ENCODE data around the gene ZNF579. TPM values are rescaled to one million over a fixed set of nuclear protein-coding genes. Genes with fewer than 3 reads are reported as not detected.

Gene ZNF579
- total RNA-seq, 1 experiment from 2014 or later, result 19.9 TPM

- Histone ChIP-seq H3K79me1 (ENCODE audit: insufficient read depth, low read depth, low read length, poor library complexity, severe bottlenecking) (no peaks in the 10 kb centered on the region), H3K27me3 (ENCODE audit: insufficient read depth, low read length) (no peaks in the 10 kb centered on the region), H4K91ac (ENCODE audit: insufficient read length, low read depth, low read length) (no peak overlapping the region), H2BK5ac (ENCODE audit: insufficient read length, low read length) (no peak overlapping the region), H3K18ac (ENCODE audit: insufficient read length, low read depth, low read length) (peak overlapping the region; percentile 80), H2BK20ac (ENCODE audit: low read depth, low read length, poor library complexity, severe bottlenecking) (no peak overlapping the region), H3K4me1 (ENCODE audit: insufficient read depth, low read length) (no peaks in the 10 kb centered on the region; the same call in 1 of the 2 replicates), H3K79me2 (ENCODE audit: insufficient read depth, low read length) (no peaks in the 10 kb centered on the region), H3K9ac (ENCODE audit: extremely low read depth, insufficient read length, low read length) (no peak overlapping the region), H2BK120ac (ENCODE audit: low read depth, low read length, poor library complexity, severe bottlenecking) (peak overlapping the region; percentile 85), H3K27ac (ENCODE audit: insufficient read length, low read depth, low read length) (no peak overlapping the region), H2BK12ac (ENCODE audit: insufficient read length, low read depth, low read length) (no peak overlapping the region), H2BK15ac (ENCODE audit: low read depth, low read length) (no peak overlapping the region), H3K56ac (ENCODE audit: insufficient read length, low read depth, low read length) (no peak overlapping the region), H4K20me1 (ENCODE audit: control insufficient read depth, insufficient read depth, insufficient read length) (peaks cover 2% of the 10 kb centered on the region), H2AFZ (ENCODE audit: low read length) (no peak overlapping the region), H3T11ph (ENCODE audit: low read length) (no peak overlapping the region), H3K14ac (ENCODE audit: insufficient read depth, low read length) (peak overlapping the region; percentile 80; the same call in 1 of the 2 replicates), H2AK5ac (ENCODE audit: insufficient read length, low read length) (no peak overlapping the region), H3K4me2 (ENCODE audit: insufficient read depth, insufficient read length, low read length) (no peak overlapping the region), H3K23me2 (ENCODE audit: insufficient read length, low read depth, low read length, poor library complexity, severe bottlenecking) (no peaks in the 10 kb centered on the region), H3K4ac (ENCODE audit: low read depth, low read length) (no peak overlapping the region), H4K5ac (ENCODE audit: insufficient read length, low read depth, low read length) (no peak overlapping the region), H3K23ac (ENCODE audit: insufficient read length, low read depth, low read length) (no peak overlapping the region), H3K9me3 (ENCODE audit: control insufficient read depth, low read depth, low read length) (no peaks in the 10 kb centered on the region), H4K8ac (replicated peaks; ENCODE audit: insufficient read length, low read depth, low read length) (no peak overlapping the region)
- H3K27ac Mint-ChIP-seq, result peak overlapping the region in 1 of 3 experiments; percentile 97; a peak in 1 of 7 replicates
- peaks cover 7% of the 10 kb centered on the region for H3K27me3 Mint-ChIP-seq (ENCODE audit: low read depth)
- no peak overlapping the region for H3K4me3 Mint-ChIP-seq
- H3K9me3 Mint-ChIP-seq, result peaks cover 4 to 10% of the 10 kb centered on the region in 2 experiments; a peak in 3 of 5 replicates
- no CpG with 5 or more reads among the region's 5 CpGs for WGBS (ENCODE audit: extremely low coverage, insufficient read length, low lambda C conversion rate)
- TF ChIP-seq, protein P1, sequence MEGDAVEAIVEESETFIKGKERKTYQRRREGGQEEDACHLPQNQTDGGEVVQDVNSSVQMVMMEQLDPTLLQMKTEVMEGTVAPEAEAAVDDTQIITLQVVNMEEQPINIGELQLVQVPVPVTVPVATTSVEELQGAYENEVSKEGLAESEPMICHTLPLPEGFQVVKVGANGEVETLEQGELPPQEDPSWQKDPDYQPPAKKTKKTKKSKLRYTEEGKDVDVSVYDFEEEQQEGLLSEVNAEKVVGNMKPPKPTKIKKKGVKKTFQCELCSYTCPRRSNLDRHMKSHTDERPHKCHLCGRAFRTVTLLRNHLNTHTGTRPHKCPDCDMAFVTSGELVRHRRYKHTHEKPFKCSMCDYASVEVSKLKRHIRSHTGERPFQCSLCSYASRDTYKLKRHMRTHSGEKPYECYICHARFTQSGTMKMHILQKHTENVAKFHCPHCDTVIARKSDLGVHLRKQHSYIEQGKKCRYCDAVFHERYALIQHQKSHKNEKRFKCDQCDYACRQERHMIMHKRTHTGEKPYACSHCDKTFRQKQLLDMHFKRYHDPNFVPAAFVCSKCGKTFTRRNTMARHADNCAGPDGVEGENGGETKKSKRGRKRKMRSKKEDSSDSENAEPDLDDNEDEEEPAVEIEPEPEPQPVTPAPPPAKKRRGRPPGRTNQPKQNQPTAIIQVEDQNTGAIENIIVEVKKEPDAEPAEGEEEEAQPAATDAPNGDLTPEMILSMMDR (conservative IDR thresholded peaks at IDR 0.05), result no peak
- H3K36me3 Mint-ChIP-seq (ENCODE audit: insufficient read depth in 1 of 3, low read depth in 3 of 3), result peaks cover 0 to 6% (median 0%) of the 10 kb centered on the region in 3 experiments; a peak in 1 of 7 replicates
- DNase-seq, result no peak
- peaks cover 4 to 36% of the 10 kb centered on the region in 2 experiments; a peak in 3 of 4 replicates for H3K4me1 Mint-ChIP-seq
Measured at GRCh38 chr19:55538132-55538531, 42.5 kb downstream of the ZNF579 start.

Data from H9 (cell line).